ENCODE results near the gene CISD3.
"Not testable (repeated sequence)": the region's sequence is repeated elsewhere in the genome, so short reads cannot be mapped to it uniquely, and the experiment has no call there.

The CISD3 gene

DNA sequence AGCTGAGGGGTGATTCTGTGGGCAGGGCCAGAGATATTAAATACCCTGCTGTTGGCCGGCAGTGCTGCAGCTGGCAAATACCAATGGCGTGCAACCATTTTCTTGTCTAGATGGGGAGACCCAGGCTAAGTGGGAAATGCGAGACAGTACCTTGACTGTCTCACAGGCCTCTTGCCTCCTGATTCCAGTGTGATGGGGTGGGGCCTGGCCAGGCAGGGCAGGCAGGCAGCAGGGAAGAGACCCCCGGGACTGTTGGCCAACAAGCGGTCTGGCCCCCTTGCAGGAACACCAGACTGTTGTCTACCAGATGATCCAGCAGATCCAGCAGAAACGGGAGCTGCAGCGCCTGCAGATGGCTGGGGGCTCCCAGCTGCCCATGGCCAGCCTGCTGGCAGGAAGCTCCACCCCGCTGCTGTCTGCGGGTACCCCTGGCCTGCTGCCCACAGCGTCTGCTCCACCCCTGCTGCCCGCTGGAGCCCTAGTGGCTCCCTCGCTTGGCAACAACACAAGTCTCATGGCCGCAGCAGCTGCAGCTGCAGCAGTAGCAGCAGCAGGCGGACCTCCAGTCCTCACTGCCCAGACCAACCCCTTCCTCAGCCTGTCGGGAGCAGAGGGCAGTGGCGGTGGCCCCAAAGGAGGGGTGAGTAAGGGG is 5.7 kb upstream of the CISD3 start:
- peaks cover 14% of the 10 kb centered on the region for H3K36me3 ChIP-seq (ENCODE audit: control insufficient read depth, insufficient read depth, low read length)
- H3K4me3 ChIP-seq (ENCODE audit: low read length) = no peak overlapping the region
- H3K9ac ChIP-seq (ENCODE audit: low read length) = no peak overlapping the region
- H3K27me3 ChIP-seq (ENCODE audit: control insufficient read depth, insufficient read depth, low read length) = no peaks in the 10 kb centered on the region
- H3K27ac ChIP-seq (ENCODE audit: low read depth, low read length) = no peak overlapping the region
- H3K4me1 ChIP-seq (ENCODE audit: control insufficient read depth, insufficient read depth, low read length) = no peaks in the 10 kb centered on the region

DNA sequence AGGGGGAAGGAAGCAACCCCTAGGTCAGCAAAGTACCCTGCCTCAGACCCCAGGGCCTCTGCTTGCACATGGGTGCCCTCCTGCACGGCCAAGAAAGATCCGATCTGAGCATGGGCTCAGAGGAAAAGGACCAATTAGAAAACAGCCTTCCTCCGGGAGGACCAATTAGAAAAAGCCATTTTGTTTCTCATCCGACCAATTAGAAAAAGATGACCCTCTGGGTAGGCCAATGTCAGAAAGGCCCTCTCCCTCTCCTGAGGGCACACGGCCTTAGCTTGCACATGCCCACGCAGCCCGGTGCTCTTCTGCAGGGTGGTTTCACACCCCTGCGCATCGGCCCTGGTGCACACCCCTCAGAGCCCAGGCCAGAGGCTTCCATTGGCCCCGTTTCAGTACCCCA is 5.1 kb upstream of the CISD3 start:
- Histone ChIP-seq H3K4me3 (ENCODE audit: low read length) (no peak overlapping the region), H3K27ac (ENCODE audit: low read depth, low read length) (no peak overlapping the region), H3K9ac (ENCODE audit: low read length) (no peak overlapping the region), H3K27me3 (ENCODE audit: control insufficient read depth, insufficient read depth, low read length) (no peaks in the 10 kb centered on the region), H3K4me1 (ENCODE audit: control insufficient read depth, insufficient read depth, low read length) (no peaks in the 10 kb centered on the region), H3K36me3 (ENCODE audit: control insufficient read depth, insufficient read depth, low read length) (peaks cover 14% of the 10 kb centered on the region)

DNA sequence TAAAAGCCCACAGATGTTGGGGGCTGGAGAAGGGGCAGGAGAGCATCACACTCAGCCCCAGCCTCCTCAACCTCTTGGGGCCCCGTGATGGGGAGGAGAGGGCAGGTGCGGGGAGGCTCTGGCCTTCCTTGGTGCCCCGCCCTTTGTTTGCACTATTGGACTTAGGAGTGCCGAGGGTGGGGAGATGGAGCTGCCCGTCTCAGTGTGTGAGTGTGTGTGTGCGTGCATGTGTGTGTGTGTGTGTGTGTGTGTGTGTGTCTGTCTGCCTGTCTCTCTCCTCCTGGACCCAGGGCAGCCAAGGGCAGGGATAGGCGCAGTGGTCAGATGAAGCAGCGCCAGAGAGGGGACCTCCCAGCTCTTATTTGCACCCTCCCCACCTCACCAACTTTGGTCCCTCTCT is 4.0 kb upstream of the CISD3 start:
- H3K4me1 ChIP-seq (ENCODE audit: control insufficient read depth, insufficient read depth, low read length); H3K9ac ChIP-seq (ENCODE audit: low read length); H3K27ac ChIP-seq (ENCODE audit: low read depth, low read length); H3K4me3 ChIP-seq (ENCODE audit: low read length); H3K36me3 ChIP-seq (ENCODE audit: control insufficient read depth, insufficient read depth, low read length); H3K27me3 ChIP-seq (ENCODE audit: control insufficient read depth, insufficient read depth, low read length): not testable (repeated sequence)

DNA sequence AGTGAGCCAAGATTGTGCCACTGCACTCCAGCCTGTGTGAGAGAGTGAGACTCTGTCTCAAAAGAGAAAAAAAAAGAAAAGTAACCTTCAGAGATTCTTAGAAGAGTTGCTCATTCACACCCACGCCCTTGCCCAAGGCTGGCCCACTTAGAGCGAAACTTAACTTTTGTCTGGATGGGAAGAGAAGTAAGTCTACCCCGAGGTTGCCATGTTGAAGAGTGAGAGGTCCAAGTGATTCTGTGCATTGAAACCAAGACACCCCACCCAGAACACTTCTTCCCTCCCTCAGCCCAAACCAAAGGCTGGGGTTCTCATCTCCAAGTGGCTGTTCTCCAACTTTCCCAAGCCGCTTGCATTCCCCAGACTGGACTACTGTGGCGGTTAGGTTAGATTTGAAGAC is 2.4 kb upstream of the CISD3 start:
- H3K4me3 ChIP-seq (ENCODE audit: low read length) = no peak overlapping the region
- H3K9ac ChIP-seq (ENCODE audit: low read length) = no peak overlapping the region
- no peaks in the 10 kb centered on the region for H3K36me3 ChIP-seq (ENCODE audit: control insufficient read depth, insufficient read depth, low read length)
- H3K27me3 ChIP-seq (ENCODE audit: control insufficient read depth, insufficient read depth, low read length) = no peaks in the 10 kb centered on the region
- no peak overlapping the region for H3K27ac ChIP-seq (ENCODE audit: low read depth, low read length)
- peaks cover 6% of the 10 kb centered on the region for H3K4me1 ChIP-seq (ENCODE audit: control insufficient read depth, insufficient read depth, low read length)

DNA sequence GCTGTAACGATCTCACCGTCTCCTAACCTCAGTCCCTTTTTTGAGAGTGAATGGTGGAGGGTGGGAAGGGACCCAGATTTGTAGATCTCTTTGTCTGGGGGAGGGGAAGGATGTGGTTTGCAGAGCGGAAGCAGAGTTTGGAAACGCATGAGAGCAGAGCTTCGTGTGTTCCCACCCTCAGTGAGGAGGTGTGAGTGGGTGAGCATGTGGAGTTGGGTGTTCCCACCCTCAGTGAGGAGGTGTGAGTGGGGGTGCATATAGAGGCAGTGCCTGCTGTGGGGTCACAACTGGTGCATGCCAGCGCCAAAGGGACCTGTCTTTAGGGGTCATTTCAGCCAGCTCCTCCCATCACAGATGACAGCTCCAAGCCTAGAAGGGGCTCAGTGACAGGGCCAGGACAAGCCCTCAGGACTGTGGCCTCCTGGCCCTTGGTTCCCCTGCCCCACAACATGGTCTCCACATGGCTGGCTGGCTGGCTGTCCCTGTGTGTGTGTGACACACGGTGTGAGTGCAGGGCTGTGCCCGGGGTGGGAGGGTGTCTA is 1.8 kb upstream of the CISD3 start:
- Histone ChIP-seq H3K36me3 (ENCODE audit: control insufficient read depth, insufficient read depth, low read length) (peaks cover 6% of the 10 kb centered on the region), H3K9ac (ENCODE audit: low read length) (no peak overlapping the region), H3K27me3 (ENCODE audit: control insufficient read depth, insufficient read depth, low read length) (no peaks in the 10 kb centered on the region), H3K4me3 (ENCODE audit: low read length) (no peak overlapping the region), H3K4me1 (ENCODE audit: control insufficient read depth, insufficient read depth, low read length) (peaks cover 6% of the 10 kb centered on the region), H3K27ac (ENCODE audit: low read depth, low read length) (no peak overlapping the region)

DNA sequence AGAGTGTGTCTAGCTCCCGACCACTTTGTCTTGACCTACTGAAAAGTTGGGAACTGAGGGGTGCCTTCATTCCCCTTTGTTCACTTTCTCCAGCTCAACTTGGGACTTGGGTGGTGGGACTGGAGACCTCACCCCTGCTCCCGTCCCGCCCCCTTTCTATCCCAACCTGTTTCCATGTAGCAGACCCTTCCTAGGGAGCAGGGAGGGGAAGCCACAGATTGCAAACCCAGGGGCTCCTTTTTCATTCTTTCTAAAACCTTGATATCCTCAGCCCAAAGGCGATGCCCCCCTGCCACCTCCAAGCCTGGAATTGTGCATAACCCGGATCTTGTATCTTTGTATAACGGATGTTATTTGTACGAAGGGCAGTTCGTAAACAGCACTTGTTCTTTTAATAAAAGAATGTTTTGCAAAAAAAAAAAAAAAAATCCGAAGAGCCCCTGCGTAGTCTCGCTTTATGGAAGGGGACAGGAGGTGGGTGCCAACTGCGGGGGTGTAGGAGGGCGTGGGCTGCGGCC is 714 bp upstream of the CISD3 start:
- peaks cover 6% of the 10 kb centered on the region for H3K36me3 ChIP-seq (ENCODE audit: control insufficient read depth, insufficient read depth, low read length)
- peak overlapping the region; percentile 74 for H3K4me3 ChIP-seq (ENCODE audit: low read length)
- peaks cover 6% of the 10 kb centered on the region for H3K4me1 ChIP-seq (ENCODE audit: control insufficient read depth, insufficient read depth, low read length)
- no peaks in the 10 kb centered on the region for H3K27me3 ChIP-seq (ENCODE audit: control insufficient read depth, insufficient read depth, low read length)
- peak overlapping the region; percentile 53 for H3K9ac ChIP-seq (ENCODE audit: low read length)
- peak overlapping the region; percentile 82 for H3K27ac ChIP-seq (ENCODE audit: low read depth, low read length)

DNA sequence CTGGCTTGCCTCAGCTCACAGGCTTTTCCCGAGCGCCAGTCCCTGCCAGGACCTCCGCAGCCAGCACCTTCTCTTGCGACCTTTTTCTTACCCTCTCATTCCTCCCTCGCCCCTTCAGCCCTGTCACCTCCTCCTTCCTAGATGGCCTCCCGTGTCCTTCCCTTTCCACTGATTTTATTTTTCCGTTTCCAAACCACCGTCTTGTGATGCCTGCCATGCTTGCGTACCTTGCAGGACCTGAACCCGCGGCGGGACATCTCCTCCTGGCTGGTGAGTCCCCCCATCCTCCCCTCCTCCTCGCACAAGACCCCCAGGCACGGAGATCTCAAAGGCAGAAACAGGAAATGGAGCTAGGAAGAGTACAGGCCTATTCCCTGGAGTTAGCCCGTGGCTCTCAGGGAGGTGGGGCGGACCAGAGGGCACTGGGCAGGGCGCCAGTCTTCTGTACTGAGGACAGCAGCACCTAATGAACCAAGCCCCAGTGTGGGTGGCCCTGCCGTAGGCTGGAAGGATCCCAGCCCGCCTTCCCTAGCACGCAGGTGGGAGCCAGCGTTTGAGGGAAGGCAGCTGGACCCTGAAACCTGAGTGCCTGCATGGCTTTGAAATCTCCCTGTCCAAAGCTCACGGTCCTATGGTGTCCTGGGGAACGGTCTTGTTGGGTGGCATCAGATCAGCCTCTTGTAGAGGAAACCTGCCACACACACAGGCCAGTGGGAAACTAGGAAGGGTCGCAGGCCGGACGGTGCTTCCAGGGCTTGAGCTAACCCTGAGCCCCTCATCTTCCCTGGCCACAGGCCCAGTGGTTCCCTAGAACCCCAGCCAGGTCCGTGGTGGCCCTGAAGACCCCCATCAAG is 612 bp downstream of the CISD3 start:
- Histone ChIP-seq H3K4me1 (ENCODE audit: control insufficient read depth, insufficient read depth, low read length) (peaks cover 6% of the 10 kb centered on the region), H3K36me3 (ENCODE audit: control insufficient read depth, insufficient read depth, low read length) (peaks cover 9% of the 10 kb centered on the region), H3K27me3 (ENCODE audit: control insufficient read depth, insufficient read depth, low read length) (no peaks in the 10 kb centered on the region), H3K9ac (ENCODE audit: low read length) (peak overlapping the region; percentile 69), H3K4me3 (ENCODE audit: low read length) (peak overlapping the region; percentile 86), H3K27ac (ENCODE audit: low read depth, low read length) (peak overlapping the region; percentile 78)

DNA sequence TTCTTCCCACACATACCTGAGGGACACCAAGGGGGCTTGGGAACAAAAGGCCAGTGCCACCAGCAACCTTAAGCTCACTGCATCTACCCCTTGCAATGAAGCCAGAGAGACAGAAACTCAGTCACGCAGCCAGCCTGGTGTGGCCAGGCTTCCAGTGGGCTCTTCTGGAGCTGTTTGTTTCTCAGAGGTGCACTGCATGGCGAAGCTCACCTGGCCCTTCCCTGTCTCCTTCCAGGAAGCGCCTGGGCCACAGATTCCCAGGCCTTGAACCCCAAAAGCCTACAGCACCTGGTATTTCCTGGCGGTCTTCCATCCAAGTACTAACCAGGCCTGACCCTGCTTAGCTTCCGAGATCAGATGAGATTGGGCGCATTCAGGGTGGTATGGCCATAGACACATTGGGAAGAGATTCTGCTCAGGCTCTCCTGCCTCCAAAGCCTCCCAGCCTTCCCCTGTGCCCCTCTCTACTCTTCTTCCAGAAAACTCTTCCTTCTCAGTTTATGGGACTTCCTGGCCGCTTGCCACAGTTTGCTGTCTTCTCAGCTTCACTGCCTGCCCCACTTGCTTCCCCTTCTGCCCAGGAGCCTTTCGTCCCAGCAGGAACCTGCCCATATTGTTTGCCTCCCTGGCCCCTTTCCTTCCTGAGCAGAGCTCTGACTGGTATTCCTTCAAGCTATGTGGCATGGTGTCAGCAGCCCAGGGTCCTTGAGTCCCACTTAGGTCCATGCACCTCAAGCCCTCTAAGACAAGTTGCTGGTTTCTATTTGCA is 1.6 kb downstream of the CISD3 start:
- Histone ChIP-seq H3K9ac (ENCODE audit: low read length) (peak overlapping the region; percentile 12), H3K27ac (ENCODE audit: low read depth, low read length) (peak overlapping the region; percentile 78), H3K36me3 (ENCODE audit: control insufficient read depth, insufficient read depth, low read length) (peaks cover 9% of the 10 kb centered on the region), H3K4me1 (ENCODE audit: control insufficient read depth, insufficient read depth, low read length) (peaks cover 6% of the 10 kb centered on the region), H3K4me3 (ENCODE audit: low read length) (peak overlapping the region; percentile 86), H3K27me3 (ENCODE audit: control insufficient read depth, insufficient read depth, low read length) (no peaks in the 10 kb centered on the region)

DNA sequence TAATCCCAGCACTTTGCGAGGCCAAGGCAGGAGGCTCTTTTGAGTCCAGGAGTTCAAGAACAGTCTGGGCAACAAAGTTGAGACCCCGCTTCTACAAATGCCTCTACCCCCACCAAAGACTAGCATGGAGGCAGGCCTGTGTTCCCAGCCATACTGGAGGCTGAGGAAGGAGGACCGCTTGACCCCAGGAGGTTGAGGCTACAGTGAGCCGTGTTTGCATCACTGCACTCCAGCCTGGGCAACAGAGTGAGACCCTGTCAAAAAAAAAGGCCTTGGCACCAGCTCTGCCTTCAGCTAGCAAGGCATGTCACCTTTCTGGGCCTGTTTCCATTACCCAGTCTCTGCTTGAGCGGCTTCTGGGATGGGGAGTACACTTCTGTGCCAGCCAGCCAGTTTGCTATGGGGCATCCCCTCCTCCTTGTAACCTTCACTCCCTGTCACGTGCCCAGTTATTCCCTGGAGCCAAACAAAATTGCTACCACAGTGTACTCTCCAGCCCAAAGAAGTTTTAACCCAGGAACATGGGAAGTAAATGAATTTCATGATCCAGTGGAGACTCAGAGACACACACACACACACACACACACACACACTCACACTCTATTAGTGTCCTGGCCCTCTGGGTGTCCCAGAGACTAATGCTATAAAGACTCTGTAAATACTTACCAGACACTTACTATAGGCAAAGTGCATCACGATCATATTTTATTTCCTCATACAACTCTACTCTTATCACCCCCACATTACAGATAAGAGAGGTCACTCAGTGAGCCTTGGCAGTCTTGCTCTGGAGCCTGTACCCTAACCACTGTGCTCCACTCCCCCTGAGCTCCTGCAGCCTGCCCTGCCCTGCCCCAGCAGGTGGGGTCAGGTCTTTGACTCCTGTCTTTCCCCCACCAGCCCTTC is 2.5 kb downstream of the CISD3 start:
- Histone ChIP-seq H3K4me3 (ENCODE audit: low read length) (peak overlapping the region; percentile 13), H3K27ac (ENCODE audit: low read depth, low read length) (peak overlapping the region; percentile 23), H3K9ac (ENCODE audit: low read length) (no peak overlapping the region), H3K36me3 (ENCODE audit: control insufficient read depth, insufficient read depth, low read length) (peaks cover 9% of the 10 kb centered on the region), H3K4me1 (ENCODE audit: control insufficient read depth, insufficient read depth, low read length) (peaks cover 6% of the 10 kb centered on the region), H3K27me3 (ENCODE audit: control insufficient read depth, insufficient read depth, low read length) (no peaks in the 10 kb centered on the region)

DNA sequence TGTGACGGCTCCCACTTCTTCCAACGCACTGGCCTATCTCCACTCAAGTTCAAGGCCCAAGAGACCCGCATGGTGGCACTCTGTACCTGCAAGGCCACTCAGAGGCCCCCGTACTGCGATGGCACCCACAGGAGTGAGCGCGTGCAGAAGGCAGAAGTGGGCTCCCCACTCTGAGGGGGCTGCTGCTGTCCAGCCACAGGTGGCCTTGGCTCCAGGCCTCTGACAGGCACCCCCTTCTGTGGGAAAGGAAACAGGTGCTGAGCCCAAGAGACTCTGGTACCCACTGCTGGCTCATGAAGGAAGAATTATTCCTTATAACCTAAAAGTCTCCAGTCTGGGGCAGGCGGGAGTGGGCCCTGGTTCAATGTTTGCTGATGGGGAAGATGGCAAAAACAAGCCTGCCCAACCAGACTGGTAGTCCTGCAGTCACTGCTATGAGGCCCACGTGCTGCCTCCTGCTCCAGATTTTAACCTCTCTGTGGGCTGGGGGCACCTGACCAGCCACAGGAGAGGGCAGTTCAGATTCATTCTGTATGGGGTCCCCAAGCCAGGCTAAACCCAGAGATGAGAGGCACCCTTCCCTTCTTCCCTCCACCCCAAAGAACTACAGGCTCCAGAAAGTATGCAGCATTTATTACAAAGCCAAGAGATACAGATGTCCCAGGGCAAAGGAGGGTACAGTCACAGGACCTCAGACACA is 3.3 kb downstream of the CISD3 start:
- no peak overlapping the region for H3K4me3 ChIP-seq (ENCODE audit: low read length)
- no peaks in the 10 kb centered on the region for H3K27me3 ChIP-seq (ENCODE audit: control insufficient read depth, insufficient read depth, low read length)
- H3K27ac ChIP-seq (ENCODE audit: low read depth, low read length) = no peak overlapping the region
- H3K9ac ChIP-seq (ENCODE audit: low read length) = no peak overlapping the region
- peaks cover 6% of the 10 kb centered on the region for H3K4me1 ChIP-seq (ENCODE audit: control insufficient read depth, insufficient read depth, low read length)
- H3K36me3 ChIP-seq (ENCODE audit: control insufficient read depth, insufficient read depth, low read length) = peaks cover 9% of the 10 kb centered on the region
